ENCODE measurements around the gene HOXD1. TPM values are rescaled to one million over a fixed set of nuclear protein-coding genes. Genes with fewer than 3 reads are reported as not detected.

Gene HOXD1
- total and polyA plus RNA-seq, 2 of the 4 experiments (the other 2 are of a cell fraction), result not detected

DNA sequence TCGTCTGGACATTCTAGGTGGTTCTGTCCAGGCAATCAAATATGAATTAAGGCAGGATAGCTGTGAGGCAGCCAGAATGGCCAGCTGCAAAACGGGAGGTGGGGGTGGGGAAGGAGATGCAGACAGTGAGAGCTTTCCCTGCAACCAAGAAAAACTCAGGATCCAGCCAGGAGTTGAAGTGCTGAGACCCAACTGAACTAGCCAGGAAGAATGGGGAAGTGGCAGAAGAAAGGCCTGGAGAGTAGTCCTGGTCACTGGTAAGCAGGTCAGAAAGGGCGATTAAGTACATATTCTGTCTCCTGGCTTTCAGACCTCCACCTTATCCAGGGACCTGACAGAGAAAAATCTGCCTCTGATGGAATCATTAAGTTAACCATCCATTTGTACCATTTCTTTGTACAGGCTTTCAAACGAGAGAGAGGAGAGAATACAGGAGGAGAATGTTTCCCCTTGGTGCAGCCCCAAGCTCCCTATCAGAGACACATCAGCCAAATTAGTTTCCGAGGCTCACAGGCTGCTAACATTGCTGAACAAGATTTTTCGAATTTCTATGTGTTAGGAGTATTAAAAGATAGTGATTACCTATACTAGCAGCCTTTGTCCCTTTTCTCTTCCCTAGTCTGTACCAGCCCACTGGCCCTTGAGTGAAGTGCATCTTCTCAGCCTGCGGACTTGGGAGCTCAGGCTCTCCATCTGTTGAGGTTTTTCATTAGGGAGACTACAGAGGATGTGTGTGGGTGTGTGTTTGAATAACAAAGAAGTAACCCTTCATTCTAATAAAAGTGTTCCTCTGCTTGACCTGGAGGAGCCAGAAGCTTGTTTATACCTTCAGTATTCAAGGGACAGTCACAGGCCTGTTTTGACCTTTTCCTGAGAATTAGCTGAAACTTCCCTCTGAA is 12.5 kb upstream of the HOXD1 start (continued):
- TF ChIP-seq MAFK (IDR thresholded peaks at IDR 0.05; ENCODE audit: low read depth, low read length), result no peak

- H3K4me2 ChIP-seq (ENCODE audit: low read depth, low read length), result no peak overlapping the region
- no peak overlapping the region for H4K5ac ChIP-seq (ENCODE audit: low read depth, low read length)
- no peak overlapping the region for H2AK5ac ChIP-seq (ENCODE audit: low read depth, low read length)
- BruUV-seq (replicated peaks), result no TSS peak
- H2BK15ac ChIP-seq (ENCODE audit: low read depth, low read length), result no peak overlapping the region
- H2AK9ac ChIP-seq (replicated peaks; ENCODE audit: low read depth, low read length, poor library complexity), result no peak overlapping the region
- in situ Hi-C loops (cut with MboI; ENCODE audit: low sequenced_read_pairs) (no loop called here), dilution Hi-C loops (cut with HindIII; ENCODE audit: low sequenced_read_pairs, unreplicated experiment) (no loop called here), intact Hi-C loops (cut with micrococcal nuclease) (no loop called here)
- peaks cover 73% of the 10 kb centered on the region for H3K27me3 ChIP-seq (ENCODE audit: control insufficient read depth, insufficient read depth, low read length)
- H3K9ac ChIP-seq (ENCODE audit: low read depth, low read length), result no peak overlapping the region
- ATAC-seq (ENCODE audit: low read depth) (no peak), DNase-seq (no peak)
- H3K27ac ChIP-seq (ENCODE audit: insufficient read depth, low read length), result no peak overlapping the region
- no peak overlapping the region for H4K8ac ChIP-seq (ENCODE audit: low read depth in 2 of 2, low read length in 2 of 2)
- H3K56ac ChIP-seq (ENCODE audit: extremely low read depth, insufficient read depth, low read length), result no peak overlapping the region
- H3K14ac ChIP-seq (replicated peaks; ENCODE audit: low read depth, low read length), result no peak overlapping the region
- H3K4me3 ChIP-seq (ENCODE audit: insufficient read depth, low read depth, low read length), result no peak overlapping the region
- no peaks in the 10 kb centered on the region for H3K79me1 ChIP-seq (ENCODE audit: low read depth in 1 of 2, low read length in 2 of 2)
- WGBS, 2 experiments (ENCODE audit: extremely low coverage in 2 of 2, insufficient read length in 1 of 2), result 0% methylated on average over 3 of the region's 12 CpGs; no CpG with 5 or more reads in 1 of the 2 experiments
- H3K4me1 ChIP-seq (ENCODE audit: control insufficient read depth, insufficient read depth, low read length), result no peaks in the 10 kb centered on the region
- ChIA-PET CTCF (interaction anchor here (0.6 kb wide), 1 partner anchor 120 kb away, joined by 3 read pairs; no protein-coding TSS in a partner anchor), POLR2A (ENCODE audit: unreplicated experiment) (no interaction called here)
- no peak overlapping the region for H2BK20ac ChIP-seq (ENCODE audit: low read depth, low read length)
- H2AFZ ChIP-seq (replicated peaks; ENCODE audit: low read length, poor library complexity), result peak overlapping the region; percentile 39
- no peak overlapping the region for H3K18ac ChIP-seq (ENCODE audit: low read depth, low read length)
- no peak overlapping the region for H2BK120ac ChIP-seq (ENCODE audit: low read depth, low read length)
- no peak overlapping the region for H4K91ac ChIP-seq (ENCODE audit: insufficient read depth, low read depth, low read length)
- no peak overlapping the region for H3K4ac ChIP-seq (ENCODE audit: low read depth, low read length)
- H3K36me3 ChIP-seq (ENCODE audit: control insufficient read depth, insufficient read depth, low read length), result no peaks in the 10 kb centered on the region
- 0 out of 2 replicates have a peak, but pooled peaks cover 2% of the 10 kb centered on the region for H3K9me3 ChIP-seq (ENCODE audit: control insufficient read depth, insufficient read depth, low read length)
- H3K9me1 ChIP-seq (ENCODE audit: insufficient read depth, low read length), result no peaks in the 10 kb centered on the region
- no peaks in the 10 kb centered on the region for H4K20me1 ChIP-seq (ENCODE audit: insufficient read depth, low read length)
- no peak overlapping the region for H3K23ac ChIP-seq (ENCODE audit: low read depth, low read length)
- no peak for TF ChIP-seq BHLHE40 (IDR thresholded peaks at IDR 0.05; ENCODE audit: low read depth, low read length)
- no peak for TF ChIP-seq MXI1 (IDR thresholded peaks at IDR 0.05; ENCODE audit: borderline replicate concordance, low read depth, low read length)
- TF ChIP-seq RFX5 (IDR thresholded peaks at IDR 0.05; ENCODE audit: low read depth, low read length), result no peak
- TF ChIP-seq FOS (IDR thresholded peaks at IDR 0.05; ENCODE audit: low read depth, low read length), result no peak
- no peak for TF ChIP-seq CTCF (conservative IDR thresholded peaks at IDR 0.05; ENCODE audit: low read depth, low read length)
- no peak for TF ChIP-seq CHD1 (IDR thresholded peaks at IDR 0.05; ENCODE audit: low read depth, low read length)
- no peak for TF ChIP-seq CEBPB (IDR thresholded peaks at IDR 0.05; ENCODE audit: low read depth, low read length)
- no peak for TF ChIP-seq RCOR1 (IDR thresholded peaks at IDR 0.05; ENCODE audit: insufficient replicate concordance, low read length)
- TF ChIP-seq POLR2A (IDR thresholded peaks at IDR 0.05; ENCODE audit: low read depth, low read length), result no peak
- no peak for TF ChIP-seq RAD21 (IDR thresholded peaks at IDR 0.05; ENCODE audit: low read length)
- no peak overlapping the region for H2BK5ac ChIP-seq (ENCODE audit: low read depth, low read length, poor library complexity, severe bottlenecking)
These were observed 10.9 kb upstream of the HOXD1 start for GRCh38 chr2:176177580-176178037.

Measured in IMR-90 (cell line).